Sciatic nerve (tissue), 2 donors: Measurements from ENCODE around the gene PAX8. TPM values are rescaled to one million over a fixed set of nuclear protein-coding genes. Genes with fewer than 3 reads are reported as not detected.

Experiments used
- ATAC-seq: fragments of 200-7000 bp; cut with Tn5 transposase; one replicate; pipeline ENCODE4 v1.9.1; 2020; ENCODE audit warnings: mild to moderate bottlenecking, moderate library complexity
- DNase-seq: peaks from one replicate; pipeline ENCODE4 v3.0.0-alpha.2; 2020; ENCODE audit warnings: low spot score
- intact Hi-C: fragments of 100-400 bp; cut with DNase I; formaldehyde crosslinking; loops from one replicate; pipeline ENCODE4 v1.14.2; 2022
- total RNA-seq: library from RNA; stranded (reverse); fragmentation: NEBNext Ultra II Directional; extraction: Animal tissue kit (Norgen Biotek cat#: 25700); gene quantifications from one replicate; pipeline ENCODE4 v1.2.1, GENCODE V29; 2021
- donor health status: DM: no; HTN: no; CAD: no.
- donor health status: DM: no; HTN: no; CAD: no.

Gene PAX8
- total RNA-seq, 1 donor from 2014 or later = 1.2 TPM

DNA sequence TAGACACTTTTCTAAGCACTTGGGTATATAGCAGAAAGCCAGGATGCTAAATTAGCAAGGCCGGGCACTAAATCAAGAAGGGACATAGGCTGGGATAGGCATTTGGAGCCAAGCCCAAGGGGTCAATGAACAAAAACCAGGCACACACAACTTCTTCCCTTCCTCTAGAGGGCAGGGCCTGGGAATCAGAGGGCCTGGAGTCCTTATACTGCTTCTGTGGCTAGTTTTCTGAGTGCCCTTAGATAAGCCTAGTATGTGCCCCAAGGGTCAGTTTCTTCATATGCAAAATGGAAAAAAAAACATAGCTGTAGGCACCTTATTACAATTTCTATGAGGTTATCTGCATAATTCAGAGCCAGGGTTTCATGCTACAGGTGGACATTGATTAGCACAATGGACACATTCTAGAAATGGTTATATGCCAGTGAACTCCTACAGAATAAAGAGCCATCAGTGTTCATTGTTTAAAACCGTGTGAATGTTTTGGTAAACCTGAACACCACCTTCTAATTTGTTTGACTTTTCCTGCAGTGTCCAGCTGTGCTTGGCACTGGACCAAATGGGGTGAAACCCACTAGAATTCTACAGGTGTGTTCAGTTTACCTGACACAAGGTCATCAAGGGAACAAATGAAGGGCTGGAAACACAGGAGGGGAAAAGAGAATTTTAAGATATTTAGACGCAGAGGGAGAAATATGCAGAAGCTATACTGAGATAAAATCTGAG is 49.6 kb downstream of the PAX8 start:
- intact Hi-C loops = no loop called here
- DNase-seq = no peak
- ATAC-seq = no peak

DNA sequence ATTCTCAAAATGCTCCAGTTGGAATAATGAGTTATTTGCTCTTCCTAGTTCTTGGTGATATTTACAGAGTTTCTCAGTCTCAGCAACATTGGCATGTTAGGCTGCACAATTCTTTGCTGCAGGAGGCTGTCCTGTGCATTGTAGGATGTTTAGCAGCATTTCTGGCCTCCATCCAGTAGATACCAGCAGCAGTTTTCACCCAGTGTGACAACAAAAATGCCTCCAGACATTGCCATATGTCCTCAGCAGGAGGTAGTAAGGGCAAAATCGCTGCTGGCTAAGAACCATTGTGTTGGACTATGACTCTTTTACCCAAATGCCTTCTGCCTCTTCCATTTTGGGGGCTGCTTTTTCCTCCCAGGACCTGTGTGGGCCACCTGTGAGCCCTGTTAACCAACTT is 50.4 kb downstream of the PAX8 start:
- no peak for DNase-seq
- no peak for ATAC-seq
- intact Hi-C loops = no loop called here

DNA sequence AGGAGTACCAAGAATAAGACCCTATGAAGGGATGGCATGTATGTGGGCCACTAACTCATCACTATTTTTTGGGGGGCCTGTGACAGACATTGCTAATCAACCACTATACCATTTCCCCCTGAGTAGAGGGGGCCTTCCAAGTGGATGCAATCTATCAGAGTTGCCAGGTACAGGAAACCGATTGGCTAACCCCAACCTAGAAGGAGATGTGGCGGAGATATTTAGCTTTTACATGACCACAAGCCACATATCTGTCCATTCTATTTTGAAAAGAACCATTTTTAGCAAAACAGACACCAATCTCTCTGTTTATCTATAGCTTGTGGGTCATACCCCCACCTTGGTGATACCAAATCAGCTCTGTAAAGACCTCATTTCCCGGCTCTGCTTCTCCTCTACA is 51.0 kb downstream of the PAX8 start:
- ATAC-seq (no peak), DNase-seq (no peak)
- intact Hi-C loops = no loop called here

DNA sequence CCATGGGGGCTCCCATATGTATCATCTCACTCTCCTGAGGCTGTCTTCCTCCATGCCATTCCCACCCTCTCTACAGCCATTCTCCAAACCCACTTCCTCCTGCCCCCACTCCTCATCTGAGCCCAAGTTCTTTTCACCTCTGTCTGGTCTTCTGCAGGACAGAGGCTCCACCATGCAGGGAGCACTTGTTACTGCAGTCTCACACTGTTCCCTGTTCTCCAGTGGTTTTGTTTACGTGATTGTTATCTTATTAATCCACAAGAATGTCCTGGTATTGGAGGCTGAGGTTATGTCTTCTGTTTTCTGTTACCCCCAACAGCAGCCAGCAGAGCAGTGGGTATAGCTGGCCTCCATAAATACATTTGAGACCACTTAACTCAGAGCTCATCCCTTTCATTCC is 51.4 kb downstream of the PAX8 start:
- ATAC-seq (no peak), DNase-seq (no peak)
- intact Hi-C loops = no loop called here

DNA sequence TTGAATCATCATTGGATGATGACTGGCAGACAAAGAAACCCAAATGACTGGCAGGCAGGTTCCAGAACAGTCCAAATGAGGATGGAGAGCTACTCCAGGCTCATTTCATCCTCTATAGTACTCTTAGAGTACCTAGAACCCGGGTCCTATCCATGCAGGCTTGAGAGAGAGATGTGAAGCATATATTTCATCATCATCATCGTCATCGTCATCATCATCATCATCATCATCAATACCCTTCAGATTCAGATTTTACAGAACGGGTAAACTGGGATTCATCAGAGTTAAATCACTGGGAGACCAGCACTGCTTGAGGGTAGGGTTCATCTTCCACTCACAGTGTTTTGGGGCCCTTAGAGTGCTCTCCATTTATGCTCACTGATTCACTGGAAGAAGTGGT is 52.3 kb downstream of the PAX8 start:
- intact Hi-C loops = no loop called here
- ATAC-seq (no peak), DNase-seq (no peak)

DNA sequence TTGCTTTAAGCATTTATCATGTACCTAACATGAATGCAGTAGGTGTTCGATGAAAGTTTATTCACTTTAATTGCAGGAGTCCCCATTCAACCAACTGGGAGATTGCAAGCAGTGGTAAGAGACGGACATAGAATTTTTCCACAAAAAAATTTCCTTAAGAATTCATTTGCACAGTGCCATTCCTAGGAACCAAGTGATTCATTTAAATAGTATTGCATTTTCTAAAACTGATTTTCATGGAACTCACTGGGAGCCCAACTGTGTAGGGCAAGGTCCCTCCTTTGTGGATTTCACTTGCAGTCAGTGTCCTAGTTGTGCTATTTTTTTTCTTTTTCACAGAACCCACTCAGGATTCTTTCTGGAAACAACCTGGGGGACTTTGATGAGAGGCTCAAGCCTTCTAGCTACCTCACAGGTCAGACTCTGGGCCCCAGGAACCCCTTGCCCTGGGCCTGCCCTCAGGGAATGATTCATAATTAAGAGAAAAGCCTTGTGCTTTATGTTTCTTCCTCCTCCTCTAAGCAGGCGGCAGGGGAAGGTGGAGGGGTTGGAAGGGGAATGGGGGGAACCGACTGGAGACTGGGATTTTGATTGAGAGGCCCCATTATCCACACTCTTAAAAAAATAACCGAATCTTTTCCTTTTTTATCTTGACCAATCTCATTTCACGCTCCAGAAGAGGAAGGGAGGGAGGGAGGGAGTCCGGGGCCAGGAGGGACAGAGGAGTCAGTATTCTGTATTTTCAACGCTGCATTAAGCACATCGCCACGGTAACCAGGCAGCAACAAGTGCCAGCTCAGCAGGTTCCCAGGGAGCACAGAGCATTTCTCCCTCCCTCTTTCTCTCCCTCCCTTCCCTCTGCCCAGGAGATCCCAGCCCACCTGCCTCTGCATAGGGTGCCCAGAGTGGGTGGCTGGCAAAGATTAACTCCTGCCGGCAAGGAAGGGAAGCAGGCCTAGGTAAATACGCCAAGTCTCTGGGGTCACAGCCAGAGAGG is 53.2 kb downstream of the PAX8 start:
- DNase-seq (no peak), ATAC-seq (peak; percentile 78)
- intact Hi-C loops = no loop called here

DNA sequence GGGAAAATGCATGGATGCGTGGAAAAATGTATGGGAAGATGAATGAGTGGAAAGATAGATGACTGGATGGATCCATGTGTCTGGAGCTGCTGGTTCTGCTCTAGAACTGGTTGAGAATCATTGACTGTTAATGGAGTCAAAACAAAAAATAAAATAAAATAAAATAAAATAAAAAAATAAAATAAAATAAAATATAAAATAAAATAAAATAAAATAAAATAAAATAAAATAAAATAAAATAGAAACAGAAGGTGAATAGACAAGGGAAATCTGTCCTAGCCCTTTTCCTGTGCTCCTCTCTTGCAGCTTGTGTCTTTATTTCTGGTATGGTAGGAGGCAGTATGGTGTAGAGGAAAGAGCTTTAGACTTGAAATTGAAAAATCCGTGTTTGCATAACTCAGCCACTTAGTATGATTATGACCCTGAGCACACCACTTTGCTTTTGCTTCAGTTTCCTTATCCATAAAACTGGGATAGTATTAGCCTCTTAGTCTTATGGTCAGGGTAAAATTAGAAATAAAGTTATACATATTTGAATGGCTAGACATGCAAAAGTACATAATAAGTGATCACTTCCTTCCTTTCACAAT is 54.0 kb downstream of the PAX8 start:
- no peak for DNase-seq
- ATAC-seq = no peak
- intact Hi-C loops = no loop called here

DNA sequence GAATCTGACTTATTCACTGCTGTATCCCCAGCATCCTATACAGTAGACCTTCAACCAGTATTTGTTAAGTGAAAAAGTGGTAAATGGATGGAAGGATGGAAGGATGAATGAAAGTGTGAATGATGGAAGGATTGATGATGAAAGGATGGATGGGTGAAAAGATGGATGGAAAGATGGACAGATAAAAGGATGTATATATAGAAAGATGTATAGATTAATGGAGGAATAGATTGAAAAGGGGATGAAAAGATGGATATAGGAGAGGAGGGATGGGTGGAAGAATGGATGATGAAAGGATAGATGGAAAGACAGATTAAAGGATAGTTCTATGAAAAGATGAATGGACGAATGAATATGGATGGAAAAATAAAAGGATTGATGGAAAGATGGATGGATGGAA is 54.9 kb downstream of the PAX8 start:
- no peak for DNase-seq
- intact Hi-C loops = no loop called here

DNA sequence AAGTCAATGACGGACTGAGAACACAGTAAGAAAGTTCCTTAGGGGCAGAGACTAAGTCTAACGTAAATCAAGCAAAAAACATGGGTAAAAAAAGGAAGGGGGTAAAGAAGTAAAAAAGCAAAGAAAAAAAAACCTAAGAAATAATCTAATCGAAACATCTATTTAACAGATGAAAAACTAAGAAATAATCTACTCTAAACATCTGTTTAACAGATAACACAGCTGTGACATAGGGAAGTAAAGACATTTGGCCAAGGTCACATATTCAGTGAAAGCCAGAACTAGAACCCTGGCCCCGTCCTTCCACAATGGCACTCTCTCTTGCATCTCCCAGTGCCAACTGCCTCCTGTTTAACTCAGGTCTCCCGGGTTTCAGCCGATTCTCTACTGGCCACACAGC is 56.9 kb downstream of the PAX8 start:
- no peak for ATAC-seq
- intact Hi-C loops = no loop called here

More for the DNA sequence above, 54.9 kb downstream of the PAX8 start:
- ATAC-seq = no peak

DNA sequence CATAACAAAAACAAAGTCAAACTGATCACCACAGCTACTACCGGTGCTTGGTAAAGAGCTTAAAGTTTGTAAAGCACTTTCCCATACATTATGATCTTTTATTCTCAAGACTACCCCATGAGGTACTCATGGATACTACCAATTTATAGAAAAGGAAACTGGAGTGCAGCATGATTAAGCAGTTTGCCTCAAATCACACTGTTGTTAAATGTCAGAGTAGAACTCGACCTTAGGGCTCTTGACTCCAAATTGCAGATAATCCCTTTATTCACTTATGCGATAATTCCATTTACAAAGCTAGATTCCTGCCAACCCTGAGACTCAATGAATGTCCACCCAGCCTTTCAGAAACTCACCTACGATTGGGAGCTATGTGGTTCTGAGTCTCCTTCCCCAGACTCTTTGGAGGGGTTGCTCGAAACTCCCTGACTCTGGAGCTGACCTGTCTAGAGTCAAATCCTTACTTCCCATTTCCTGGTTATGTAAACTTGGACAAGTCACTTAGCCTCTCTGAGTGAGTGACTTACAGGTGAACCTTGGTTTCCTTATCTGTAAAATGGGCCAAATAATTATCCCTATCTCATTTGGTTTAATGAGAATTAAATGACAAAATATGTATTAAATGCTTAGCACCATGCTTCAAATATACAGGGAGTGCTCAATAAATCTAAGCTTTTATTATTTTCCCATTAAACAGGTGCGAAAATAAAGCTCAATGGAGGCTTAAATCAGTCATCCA is 57.6 kb downstream of the PAX8 start:
- intact Hi-C loops = no loop called here
- no peak for DNase-seq
- ATAC-seq = no peak

More for the DNA sequence above, 56.9 kb downstream of the PAX8 start:
- DNase-seq = no peak

DNA sequence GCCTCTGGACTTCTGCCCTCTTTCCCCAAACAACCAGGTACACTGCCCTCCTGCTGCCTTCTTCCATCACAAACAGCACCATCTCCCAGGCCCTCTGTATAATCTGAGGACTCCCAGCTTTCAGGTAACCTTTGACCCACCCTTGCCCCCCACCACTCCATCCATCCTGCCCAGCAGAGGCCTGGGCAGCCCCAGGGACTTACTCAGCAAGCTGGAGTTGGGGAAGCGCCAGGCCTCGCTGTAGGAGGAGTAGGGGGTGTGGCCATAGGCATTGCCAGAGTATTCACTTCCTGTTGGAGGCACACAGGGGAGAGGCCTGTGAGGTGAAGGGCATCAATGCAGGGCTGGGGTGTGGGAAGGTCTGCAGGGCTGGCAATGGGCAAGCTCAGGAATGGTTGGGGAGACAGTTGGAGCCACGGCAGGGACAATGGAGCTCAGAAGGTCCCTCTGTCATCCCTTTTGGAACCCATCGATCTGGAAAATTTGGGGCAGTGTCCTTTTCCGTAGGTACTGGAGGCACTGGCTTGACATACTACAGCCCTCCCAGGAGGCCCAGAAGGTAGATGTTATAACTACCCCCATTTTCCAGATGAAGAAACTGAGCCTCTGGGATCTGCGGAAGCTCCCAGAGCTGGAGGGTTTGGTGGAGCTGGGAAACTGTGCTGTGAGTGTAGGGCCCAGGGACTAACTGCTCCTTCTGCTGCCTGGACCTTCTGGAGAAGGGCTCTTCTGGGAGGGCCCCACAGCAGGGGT is 58.7 kb downstream of the PAX8 start:
- peak; percentile 52 for ATAC-seq
- DNase-seq = peak; percentile 85
- intact Hi-C loops = no loop called here

DNA sequence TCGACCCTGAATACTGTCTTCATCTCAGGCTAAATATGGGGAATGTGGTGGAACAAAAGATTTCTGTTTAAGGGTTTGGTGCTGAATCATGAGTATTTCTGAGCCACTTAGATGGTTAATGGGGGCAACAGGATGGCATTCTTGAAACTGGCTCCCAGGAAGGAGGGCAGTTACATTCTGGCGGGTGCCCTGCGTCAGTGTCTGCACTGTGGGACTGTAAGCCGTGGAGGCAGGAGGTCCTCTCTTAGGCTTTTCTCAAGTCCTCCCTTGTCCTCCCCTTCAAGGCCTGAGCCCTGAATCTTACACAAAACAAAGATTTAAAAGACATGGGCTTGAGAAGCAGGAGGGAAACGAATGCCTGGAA is 59.2 kb downstream of the PAX8 start:
- intact Hi-C loops = no loop called here
- ATAC-seq (no peak), DNase-seq (no peak)

DNA sequence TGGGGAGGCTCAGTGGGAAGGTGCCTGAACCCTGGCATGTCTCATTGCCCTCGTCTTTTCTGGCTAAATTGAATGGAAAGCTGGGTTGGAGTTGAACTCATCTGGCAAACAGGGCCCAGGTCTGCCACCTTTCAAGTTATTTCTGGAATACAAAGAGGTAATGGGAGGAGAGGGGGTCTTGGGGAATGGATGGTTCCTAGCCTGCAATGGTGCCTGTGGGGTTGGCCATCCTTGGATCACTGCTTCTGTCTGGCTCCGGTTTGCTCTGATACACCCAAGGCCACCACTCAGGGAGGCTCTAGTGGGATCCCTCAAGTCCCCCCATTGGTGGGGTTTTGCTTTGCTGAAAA is 59.7 kb downstream of the PAX8 start:
- no peak for DNase-seq
- intact Hi-C loops = no loop called here
- ATAC-seq = no peak

DNA sequence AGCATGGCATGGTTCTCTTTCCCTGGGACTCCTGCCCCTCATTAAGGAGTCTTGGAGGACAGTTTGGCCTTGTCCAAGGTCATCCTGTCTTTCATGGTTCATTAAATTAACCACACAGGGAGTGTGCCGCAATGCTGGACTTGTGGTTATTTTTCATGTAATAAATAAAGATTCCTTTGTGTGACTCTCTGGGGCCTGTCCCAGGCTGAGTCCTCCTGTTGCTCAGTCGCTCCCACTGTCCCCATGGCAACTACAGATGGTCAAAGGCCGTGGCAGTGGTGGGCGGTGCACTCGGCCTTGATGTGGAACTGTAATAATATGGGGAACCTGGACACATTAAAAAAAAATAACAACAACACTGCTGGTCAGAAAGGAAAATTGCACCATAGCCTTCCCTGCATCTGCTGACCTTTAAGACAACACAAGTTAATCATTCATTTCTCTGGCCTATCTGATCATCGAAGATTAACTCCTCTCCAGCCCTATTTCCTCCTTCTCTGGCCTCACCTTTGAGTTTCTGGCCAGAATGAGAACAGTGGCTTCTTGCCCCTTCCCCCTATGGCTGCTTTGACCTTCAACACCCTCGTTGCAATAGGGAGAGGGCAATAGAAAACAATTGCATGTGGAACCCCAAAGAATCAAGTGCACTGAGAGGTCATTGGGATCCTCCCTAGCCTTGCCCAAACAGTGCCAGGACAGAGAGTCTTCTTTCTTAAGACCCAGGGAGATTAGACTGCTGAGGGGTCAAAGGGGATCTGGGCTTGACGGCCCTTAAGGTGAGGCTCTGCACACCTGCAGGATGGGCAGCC is 60.2 kb downstream of the PAX8 start:
- DNase-seq = peak; percentile 86
- ATAC-seq = peak; percentile 95
- intact Hi-C loops = no loop called here

DNA sequence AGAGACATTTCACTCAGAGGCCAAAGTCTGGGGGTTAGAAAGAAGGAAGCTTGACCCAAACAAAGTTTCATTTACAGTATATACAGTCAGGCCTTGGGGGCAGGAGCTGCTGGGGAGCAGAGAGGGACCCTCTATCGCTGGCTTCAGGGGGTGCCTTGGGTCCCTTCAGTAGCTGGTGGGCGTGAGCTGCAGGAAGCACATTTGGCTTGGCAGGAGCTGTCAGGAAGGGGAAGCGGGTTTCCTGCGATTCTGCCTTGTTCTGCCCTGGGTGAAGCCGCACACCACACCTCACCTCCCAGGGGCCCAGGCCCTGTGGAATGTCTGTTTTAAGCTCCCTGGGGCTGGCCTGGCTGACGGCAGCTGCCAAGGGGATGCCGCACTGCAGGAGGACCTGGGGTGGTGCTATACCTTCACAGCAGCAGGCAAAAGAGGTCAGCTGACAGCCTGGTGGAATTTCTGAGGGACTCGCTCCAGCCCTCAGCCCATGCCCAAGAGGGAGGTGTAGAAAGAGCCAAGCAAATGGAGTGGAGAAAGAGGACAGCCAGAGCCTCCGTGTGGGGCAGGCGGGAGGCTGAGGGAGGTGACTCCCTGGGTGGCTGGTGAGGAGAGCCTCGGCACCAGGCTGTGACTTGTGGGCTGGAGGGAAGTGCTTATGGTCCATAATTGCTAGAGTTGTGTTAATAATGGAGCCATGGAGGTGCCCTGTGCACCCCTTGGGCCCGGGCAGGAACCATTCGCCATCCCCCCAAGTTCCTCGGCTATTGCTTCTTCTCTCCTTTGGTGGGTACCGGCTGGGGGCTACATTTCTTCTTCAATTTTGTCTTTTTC is 61.1 kb downstream of the PAX8 start:
- intact Hi-C loops = no loop called here
- ATAC-seq (peak; percentile 31), DNase-seq (no peak)

DNA sequence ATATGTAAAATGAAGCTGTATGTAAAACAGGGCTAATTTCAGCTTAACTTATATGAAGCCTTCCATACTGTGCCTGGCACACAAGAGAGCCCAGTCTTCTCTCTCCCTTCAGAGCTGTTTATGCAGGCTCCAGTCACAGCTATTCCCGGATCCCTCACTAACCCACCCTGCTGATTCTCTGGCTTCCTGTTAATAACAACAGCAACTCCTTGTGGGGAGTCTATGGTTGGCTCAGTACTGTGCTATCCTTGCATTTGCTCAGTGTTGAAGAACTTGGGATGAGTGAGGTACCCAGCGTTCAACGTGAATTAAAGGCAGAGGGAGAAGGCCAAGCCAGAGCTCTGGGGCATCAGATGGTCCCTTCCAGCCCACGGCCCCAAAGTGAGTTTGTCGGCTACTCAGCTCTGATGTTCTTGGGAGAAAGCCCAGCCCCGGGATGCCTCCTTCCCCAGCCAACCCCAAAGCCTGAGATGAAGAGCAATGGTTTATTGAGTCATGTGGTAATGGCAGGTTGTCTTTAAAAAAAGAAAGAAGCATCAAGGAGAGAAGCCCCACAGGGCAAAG is 61.7 kb downstream of the PAX8 start:
- no peak for DNase-seq
- intact Hi-C loops = no loop called here
- no peak for ATAC-seq

DNA sequence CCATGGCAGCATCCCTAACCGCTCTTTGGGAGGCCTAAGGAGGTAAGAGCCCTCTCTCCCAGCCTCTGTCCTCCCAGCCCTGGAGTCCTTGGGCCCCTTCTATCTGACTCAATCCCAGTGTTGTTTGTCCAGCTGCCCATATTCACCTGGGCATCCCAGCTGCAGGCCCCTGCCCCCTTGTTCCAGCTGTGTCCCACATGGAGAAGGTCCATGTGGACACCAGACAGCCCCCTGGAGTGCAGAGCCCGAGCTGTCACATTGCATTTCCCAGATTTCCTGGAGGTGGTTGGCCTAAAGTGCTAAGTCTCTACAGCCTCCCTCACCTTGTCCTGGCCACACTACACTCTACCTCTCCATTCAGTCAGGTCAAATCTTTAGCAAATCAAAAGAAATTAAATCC is 62.4 kb downstream of the PAX8 start:
- DNase-seq (no peak), ATAC-seq (no peak)
- intact Hi-C loops = no loop called here
